ENCODE data around the gene PSG5. TPM values are rescaled to one million over a fixed set of nuclear protein-coding genes. Genes with fewer than 3 reads are reported as not detected.
"Not testable (repeated sequence)": the region's sequence is repeated elsewhere in the genome, so short reads cannot be mapped to it uniquely, and the experiment has no call there.

PSG5 gene
- not detected in 2 replicates for total RNA-seq

DNA sequence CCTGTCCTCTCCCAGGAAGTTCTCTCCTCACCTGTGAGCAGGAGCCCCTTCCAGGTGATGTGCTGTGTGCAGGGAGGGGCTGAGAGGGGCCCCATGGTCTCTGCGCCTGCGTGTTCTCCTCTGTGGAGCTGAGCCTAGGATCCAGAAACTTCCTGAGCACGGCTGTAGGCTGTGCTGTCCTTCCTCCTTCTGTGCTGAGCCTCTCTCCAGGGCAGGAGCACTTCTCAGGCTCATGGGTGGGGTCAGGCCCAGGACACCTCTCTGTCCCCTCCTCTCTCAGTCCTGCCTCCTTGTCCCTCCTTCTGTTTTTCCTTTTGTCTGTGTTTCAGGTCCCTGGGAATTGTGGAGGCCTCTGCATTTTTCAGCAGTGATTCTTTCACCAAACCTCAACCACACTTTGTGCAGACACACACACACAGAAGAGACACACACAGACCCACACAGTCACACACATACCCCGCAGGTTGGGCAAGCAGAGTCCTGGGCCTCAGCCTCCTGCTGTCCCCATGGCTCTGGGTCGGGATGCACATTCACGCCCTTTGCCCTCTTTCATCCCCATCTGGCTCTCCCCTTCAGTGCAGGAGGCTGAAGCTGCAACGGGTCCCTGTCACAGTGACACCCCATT is at the start of gene PSG5:
TSS of gene PSG5 (minus strand) at position 226 of the 625 bp plus-strand sequence. CDS start at position 95, 131 bp downstream.
- POLR2A ChIA-PET; H3K36me3 Mint-ChIP-seq (ENCODE audit: low read depth); H3K27ac Mint-ChIP-seq; ATAC-seq (ENCODE audit: low read depth); H3K27me3 Mint-ChIP-seq; H3K4me3 Mint-ChIP-seq; H3K4me1 Mint-ChIP-seq; CTCF ChIA-PET; intact Hi-C loops (cut with micrococcal nuclease); DNase-seq; H3K9me3 Mint-ChIP-seq: not testable (repeated sequence)

DNA sequence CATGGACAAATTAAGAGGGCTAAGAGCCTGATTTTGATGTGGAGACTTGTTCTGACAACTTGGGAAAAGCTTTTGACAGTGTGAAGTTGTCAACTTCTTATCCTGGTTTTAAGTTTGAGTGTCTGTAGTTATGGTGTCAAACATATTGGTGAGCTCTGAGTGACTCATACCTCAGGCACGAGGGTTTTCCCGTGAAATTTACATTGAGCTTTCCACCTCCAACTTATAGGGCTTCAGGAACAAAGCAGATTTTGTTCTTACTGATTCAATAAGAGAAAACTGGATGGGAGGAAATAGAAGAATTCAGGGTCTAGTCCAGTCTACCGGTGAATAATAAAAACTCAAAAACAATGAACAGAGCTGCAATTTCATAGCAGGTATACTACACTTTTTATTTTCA is 49.4 kb upstream of the PSG5 start:
- H3K4me1 Mint-ChIP-seq; DNase-seq; CTCF ChIA-PET; H3K27me3 Mint-ChIP-seq; H3K4me3 Mint-ChIP-seq; ATAC-seq (ENCODE audit: low read depth); H3K27ac Mint-ChIP-seq; H3K36me3 Mint-ChIP-seq (ENCODE audit: low read depth); POLR2A ChIA-PET; intact Hi-C loops (cut with micrococcal nuclease): not testable (repeated sequence)
- H3K9me3 Mint-ChIP-seq = peaks cover 25% of the 10 kb centered on the region

DNA sequence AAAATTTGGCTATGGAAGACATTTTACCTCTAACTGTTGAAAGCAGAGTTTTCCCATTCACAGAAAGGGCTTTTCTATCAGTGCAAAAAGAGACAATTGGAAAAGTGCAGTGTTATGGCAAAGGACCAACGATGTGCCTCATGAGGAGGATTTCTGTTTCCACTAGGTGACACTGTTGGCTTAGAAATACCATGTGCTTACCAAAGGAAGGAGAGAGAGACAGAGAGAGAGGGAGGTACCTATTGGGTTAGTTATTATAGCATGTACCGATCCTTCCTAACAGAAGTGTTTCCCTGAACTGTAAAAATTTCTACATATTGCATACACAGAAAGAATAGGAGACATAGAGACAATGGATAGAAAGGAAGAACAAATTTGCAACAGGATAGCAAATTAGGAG is 43.0 kb upstream of the PSG5 start:
- CTCF ChIA-PET = no interaction called here
- H3K9me3 Mint-ChIP-seq = peaks cover 34% of the 10 kb centered on the region

DNA sequence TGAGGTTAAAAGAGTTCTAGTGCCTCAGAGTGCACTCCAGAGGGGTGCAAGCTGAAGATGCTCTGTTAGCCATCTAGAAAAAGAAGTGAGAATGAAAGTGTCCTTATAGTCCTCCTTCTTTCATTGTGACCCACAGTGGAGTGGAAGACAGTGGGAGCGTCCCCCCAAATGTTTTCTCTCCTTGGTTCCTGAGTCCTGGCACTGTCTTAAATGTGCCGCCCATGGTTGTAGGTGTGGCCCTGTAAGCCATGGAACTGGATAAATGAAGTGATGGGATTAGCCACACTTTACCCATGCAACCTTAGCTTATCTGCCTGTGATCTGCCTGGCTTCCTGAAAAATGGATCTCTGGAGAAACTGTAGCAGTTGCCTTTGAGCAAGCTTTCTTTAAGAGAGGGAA is 42.4 kb upstream of the PSG5 start:
- H3K4me1 Mint-ChIP-seq; H3K36me3 Mint-ChIP-seq (ENCODE audit: low read depth); ATAC-seq (ENCODE audit: low read depth); H3K27me3 Mint-ChIP-seq; intact Hi-C loops (cut with micrococcal nuclease); DNase-seq; POLR2A ChIA-PET; H3K4me3 Mint-ChIP-seq; CTCF ChIA-PET; H3K27ac Mint-ChIP-seq: not testable (repeated sequence)
- peaks cover 30% of the 10 kb centered on the region for H3K9me3 Mint-ChIP-seq

More for the DNA sequence above, 43.0 kb upstream of the PSG5 start:
- POLR2A ChIA-PET = no interaction called here
- Mint-ChIP-seq H3K27me3 (no peaks in the 10 kb centered on the region), H3K27ac (no peak overlapping the region), H3K4me1 (no peaks in the 10 kb centered on the region), H3K36me3 (ENCODE audit: low read depth) (peaks cover 1% of the 10 kb centered on the region), H3K4me3 (no peak overlapping the region)
- no peak for DNase-seq
- intact Hi-C loops (cut with micrococcal nuclease) = no loop called here
- TF ChIP-seq, protein P1, sequence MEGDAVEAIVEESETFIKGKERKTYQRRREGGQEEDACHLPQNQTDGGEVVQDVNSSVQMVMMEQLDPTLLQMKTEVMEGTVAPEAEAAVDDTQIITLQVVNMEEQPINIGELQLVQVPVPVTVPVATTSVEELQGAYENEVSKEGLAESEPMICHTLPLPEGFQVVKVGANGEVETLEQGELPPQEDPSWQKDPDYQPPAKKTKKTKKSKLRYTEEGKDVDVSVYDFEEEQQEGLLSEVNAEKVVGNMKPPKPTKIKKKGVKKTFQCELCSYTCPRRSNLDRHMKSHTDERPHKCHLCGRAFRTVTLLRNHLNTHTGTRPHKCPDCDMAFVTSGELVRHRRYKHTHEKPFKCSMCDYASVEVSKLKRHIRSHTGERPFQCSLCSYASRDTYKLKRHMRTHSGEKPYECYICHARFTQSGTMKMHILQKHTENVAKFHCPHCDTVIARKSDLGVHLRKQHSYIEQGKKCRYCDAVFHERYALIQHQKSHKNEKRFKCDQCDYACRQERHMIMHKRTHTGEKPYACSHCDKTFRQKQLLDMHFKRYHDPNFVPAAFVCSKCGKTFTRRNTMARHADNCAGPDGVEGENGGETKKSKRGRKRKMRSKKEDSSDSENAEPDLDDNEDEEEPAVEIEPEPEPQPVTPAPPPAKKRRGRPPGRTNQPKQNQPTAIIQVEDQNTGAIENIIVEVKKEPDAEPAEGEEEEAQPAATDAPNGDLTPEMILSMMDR (IDR thresholded peaks at IDR 0.05) = no peak
- ATAC-seq (ENCODE audit: low read depth) = no peak

DNA sequence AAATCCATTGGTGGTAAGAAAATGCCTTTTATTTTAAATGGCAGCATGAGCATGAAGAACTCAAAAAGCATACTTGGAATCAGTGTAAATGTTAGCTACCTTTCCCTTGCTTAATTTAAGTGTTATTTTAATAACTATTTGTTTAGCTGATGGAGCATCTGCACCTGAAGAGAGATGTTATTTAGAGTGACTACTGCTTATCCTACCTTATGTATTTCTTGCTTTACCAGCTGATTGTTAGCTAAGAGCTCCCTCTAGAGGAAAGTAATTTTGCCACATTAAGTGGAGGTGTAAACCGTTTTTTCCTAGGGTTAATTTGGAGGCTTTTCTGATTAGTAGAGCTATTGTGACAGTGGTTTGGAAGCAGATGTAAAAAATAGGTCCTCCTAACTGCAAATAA is 40.6 kb upstream of the PSG5 start:
- H3K27me3 Mint-ChIP-seq; H3K27ac Mint-ChIP-seq; H3K36me3 Mint-ChIP-seq (ENCODE audit: low read depth); H3K4me3 Mint-ChIP-seq; ATAC-seq (ENCODE audit: low read depth); H3K4me1 Mint-ChIP-seq; intact Hi-C loops (cut with micrococcal nuclease); CTCF ChIA-PET; DNase-seq: not testable (repeated sequence)
- peaks cover 31% of the 10 kb centered on the region for H3K9me3 Mint-ChIP-seq
- POLR2A ChIA-PET = interaction anchor here (0.6 kb wide), 1 partner anchor 91 kb away, joined by 3 read pairs; no protein-coding TSS in a partner anchor

DNA sequence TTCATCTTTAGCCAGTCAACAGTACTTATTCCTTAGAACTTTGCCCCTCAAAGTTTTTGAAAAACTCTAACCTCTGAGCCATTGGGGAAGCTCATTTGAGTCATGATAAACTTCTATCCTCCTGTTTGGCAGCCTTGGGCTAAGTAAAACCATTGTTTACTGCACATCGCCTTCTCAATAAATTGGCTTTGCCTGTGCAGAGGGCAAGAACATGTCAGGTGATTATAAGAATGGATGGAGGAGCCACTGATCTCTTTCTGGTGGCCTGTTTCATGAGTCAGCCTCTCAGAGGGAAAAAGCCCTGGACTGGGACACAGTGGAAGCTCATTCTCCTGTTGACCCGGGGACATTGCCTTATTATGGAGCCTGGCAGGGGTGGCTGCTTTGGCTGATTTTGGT is 38.5 kb upstream of the PSG5 start:
- no peaks in the 10 kb centered on the region for H3K4me1 Mint-ChIP-seq
- no peak overlapping the region for H3K27ac Mint-ChIP-seq
- ATAC-seq (ENCODE audit: low read depth) (no peak), DNase-seq (no peak)
- ChIA-PET CTCF (no interaction called here), POLR2A (no interaction called here)
- TF ChIP-seq, protein P1 (IDR thresholded peaks at IDR 0.05) = no peak
- peaks cover 34% of the 10 kb centered on the region for H3K9me3 Mint-ChIP-seq
- no peaks in the 10 kb centered on the region for H3K36me3 Mint-ChIP-seq (ENCODE audit: low read depth)
- intact Hi-C loops (cut with micrococcal nuclease) = no loop called here
- no peaks in the 10 kb centered on the region for H3K27me3 Mint-ChIP-seq
- no peak overlapping the region for H3K4me3 Mint-ChIP-seq

DNA sequence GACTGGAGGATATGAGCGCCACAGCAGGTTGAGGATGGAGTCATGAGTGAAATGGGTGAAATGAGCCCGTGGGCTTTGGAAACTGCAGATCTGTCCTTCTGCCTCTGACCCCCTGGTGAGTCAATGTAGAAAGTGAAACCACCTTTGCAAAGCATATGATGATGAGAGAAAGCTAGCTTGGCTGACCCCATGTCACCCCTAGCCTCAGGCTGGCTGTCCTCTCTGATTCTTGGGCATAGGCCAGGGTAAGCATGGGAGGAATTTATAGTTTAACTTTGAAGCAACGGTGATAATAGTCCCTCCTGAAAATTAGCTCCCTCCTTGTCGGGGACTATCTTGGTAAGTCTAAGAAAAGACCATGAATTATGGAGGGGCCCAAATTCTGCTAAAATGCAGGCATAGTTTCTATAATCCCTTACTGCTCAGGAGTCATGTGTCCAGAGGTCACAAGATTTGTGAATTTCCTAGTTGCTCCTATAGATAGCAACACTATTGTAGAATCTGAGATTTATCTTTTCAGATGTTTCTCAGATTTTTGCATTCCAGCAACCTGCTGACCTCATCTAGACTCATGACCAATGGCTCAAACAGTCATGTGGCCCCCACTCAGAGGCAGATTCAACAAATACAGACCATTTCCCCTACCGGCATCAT is 38.0 kb upstream of the PSG5 start:
- DNase-seq; intact Hi-C loops (cut with micrococcal nuclease); H3K36me3 Mint-ChIP-seq (ENCODE audit: low read depth); ATAC-seq (ENCODE audit: low read depth); H3K4me1 Mint-ChIP-seq; H3K27ac Mint-ChIP-seq; POLR2A ChIA-PET; H3K4me3 Mint-ChIP-seq; CTCF ChIA-PET; H3K27me3 Mint-ChIP-seq: not testable (repeated sequence)
- peaks cover 31% of the 10 kb centered on the region for H3K9me3 Mint-ChIP-seq

DNA sequence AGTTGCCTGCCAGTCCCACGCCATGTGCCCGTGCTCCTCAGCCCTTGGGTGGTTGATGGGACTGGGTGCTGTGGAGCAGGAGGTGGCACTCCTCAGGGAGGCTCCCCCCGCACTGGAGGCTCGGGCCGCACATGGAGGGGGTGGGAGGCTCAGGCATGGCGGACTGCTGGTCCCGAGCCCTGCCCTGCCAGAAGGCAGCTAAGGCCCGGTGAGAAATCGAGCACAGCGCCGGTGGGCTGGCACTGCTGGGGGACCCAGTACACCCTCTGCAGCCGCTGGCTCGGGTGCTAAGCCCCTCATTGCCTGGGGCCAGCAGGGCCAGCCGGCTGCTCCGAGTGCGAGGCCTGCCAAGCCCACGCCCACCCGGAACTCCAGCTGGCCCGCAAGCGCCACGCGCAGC is 35.6 kb upstream of the PSG5 start:
- intact Hi-C loops (cut with micrococcal nuclease); H3K4me3 Mint-ChIP-seq; POLR2A ChIA-PET; CTCF ChIA-PET; H3K27me3 Mint-ChIP-seq; H3K27ac Mint-ChIP-seq; DNase-seq; H3K36me3 Mint-ChIP-seq (ENCODE audit: low read depth); ATAC-seq (ENCODE audit: low read depth); H3K4me1 Mint-ChIP-seq: not testable (repeated sequence)
- peaks cover 25% of the 10 kb centered on the region for H3K9me3 Mint-ChIP-seq

DNA sequence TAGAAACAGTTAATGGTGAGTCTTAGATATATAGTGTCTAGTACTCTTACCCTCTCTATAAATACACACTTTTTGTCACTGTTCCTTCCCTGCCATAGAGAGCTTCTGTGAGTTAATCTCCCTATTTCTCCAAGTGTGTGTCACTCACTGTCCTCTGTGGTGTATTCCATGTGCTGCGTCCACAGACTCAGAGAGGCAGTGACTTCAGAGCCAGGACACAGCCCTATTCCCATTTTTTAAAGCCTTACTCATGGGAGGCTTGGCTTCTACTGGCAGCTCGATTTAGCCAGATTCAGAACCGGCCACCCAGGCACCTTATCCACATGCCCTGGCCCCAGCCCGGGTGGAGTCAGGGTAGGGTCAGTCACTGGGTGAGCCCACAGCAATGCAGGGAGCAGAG is 32.8 kb upstream of the PSG5 start:
- DNase-seq; H3K4me3 Mint-ChIP-seq; H3K27ac Mint-ChIP-seq; H3K36me3 Mint-ChIP-seq (ENCODE audit: low read depth); ATAC-seq (ENCODE audit: low read depth); intact Hi-C loops (cut with micrococcal nuclease); H3K27me3 Mint-ChIP-seq; H3K4me1 Mint-ChIP-seq; CTCF ChIA-PET; POLR2A ChIA-PET: not testable (repeated sequence)
- H3K9me3 Mint-ChIP-seq = peaks cover 14% of the 10 kb centered on the region

DNA sequence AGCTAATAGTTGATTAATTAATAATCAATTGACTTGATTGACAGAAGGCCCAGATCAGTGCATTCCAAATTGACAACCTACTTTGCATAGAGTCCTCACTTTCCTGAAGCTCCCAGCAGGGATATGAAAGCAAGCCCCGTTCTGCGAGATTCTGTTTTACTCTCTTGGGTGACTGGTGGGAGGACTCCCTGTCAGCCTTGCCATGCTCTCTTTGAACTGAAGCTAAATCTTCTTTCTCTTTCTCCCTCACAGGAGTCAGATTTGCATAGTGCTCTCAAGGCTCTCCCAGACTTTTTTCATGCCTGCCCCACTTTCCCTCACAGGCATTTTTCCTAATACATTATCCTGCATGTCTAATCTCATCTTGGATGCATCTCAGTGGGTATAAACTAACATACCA is 29.5 kb upstream of the PSG5 start:
- intact Hi-C loops (cut with micrococcal nuclease); H3K4me1 Mint-ChIP-seq; H3K27me3 Mint-ChIP-seq; H3K36me3 Mint-ChIP-seq (ENCODE audit: low read depth); DNase-seq; H3K27ac Mint-ChIP-seq; H3K9me3 Mint-ChIP-seq; H3K4me3 Mint-ChIP-seq; CTCF ChIA-PET; POLR2A ChIA-PET; ATAC-seq (ENCODE audit: low read depth): not testable (repeated sequence)

All from activated B cell treated with CpG ODN at 0.5 μM for 24 hours (primary cell).